HepG2 (cell line): ENCODE data around the gene ABCE1. TPM values are rescaled to one million over a fixed set of nuclear protein-coding genes. Genes with fewer than 3 reads are reported as not detected.

ENCODE experiments used
- AFF4 ChIP-seq: sonication (generic); formaldehyde crosslinking; IDR thresholded peaks from 2 replicates; pipeline ENCODE4 v1.4.0; 2020; ENCODE audit warnings: missing genetic modification reagents
- ARHGAP35 ChIP-seq: sonication (generic); formaldehyde crosslinking; IDR thresholded peaks from 2 replicates; pipeline ENCODE4 v1.9.0; 2022; ENCODE audit warnings: mild to moderate bottlenecking, inconsistent platforms, moderate library complexity, missing genetic modification reagents, borderline replicate concordance
- CREB3 ChIP-seq: sonication (generic); formaldehyde crosslinking; IDR thresholded peaks from 2 replicates; pipeline ENCODE4 v1.5.0; 2020; ENCODE audit warnings: missing genetic modification reagents
- FOSL2 ChIP-seq: sonication (generic); formaldehyde crosslinking; IDR thresholded peaks from 2 replicates; pipeline ENCODE4 v1.4.0; 2020; ENCODE audit warnings: missing genetic modification reagents
- GABPA ChIP-seq, 2 experiments: IDR thresholded peaks; 2 replicates each; pipeline ENCODE4 v1.6.1; 2011 to 2016; ENCODE audit warnings: low read depth in 2 of 2, low read length in 1 of 2, missing biosample characterization in 1 of 2, missing genetic modification characterization in 1 of 2
- GZF1 ChIP-seq: sonication (generic); formaldehyde crosslinking; IDR thresholded peaks from 2 replicates; pipeline ENCODE4 v1.5.1; 2020; ENCODE audit warnings: mild to moderate bottlenecking, missing genetic modification reagents
- KAT8 ChIP-seq: IDR thresholded peaks from 2 replicates; pipeline ENCODE4 v1.6.1; 2016; ENCODE audit warnings: missing genetic modification reagents, missing compliant biosample characterization
- NCOA1 ChIP-seq: sonication (generic); formaldehyde crosslinking; IDR thresholded peaks from 2 replicates; pipeline ENCODE4 v1.9.0; 2021; ENCODE audit warnings: missing genetic modification reagents
- PLRG1 ChIP-seq: fragments of 450-650 bp; conservative IDR thresholded peaks from 2 replicates; pipeline ENCODE4 v1.6.1; 2016
- PRDM15 ChIP-seq: sonication (generic); formaldehyde crosslinking; IDR thresholded peaks from 2 replicates; pipeline ENCODE4 v1.4.0; 2020; ENCODE audit warnings: missing genetic modification reagents
- RBM22 ChIP-seq: fragments of 200-400 bp; formaldehyde crosslinking; optimal IDR thresholded peaks from 2 replicates; pipeline ENCODE3; 2017; ENCODE audit warnings: mild to moderate bottlenecking, low read length, moderate library complexity
- ZBTB14 ChIP-seq: sonication (generic); formaldehyde crosslinking; IDR thresholded peaks from 2 replicates; pipeline ENCODE4 v1.4.0; 2020; ENCODE audit warnings: missing genetic modification reagents
- ZBTB20 ChIP-seq: sonication (generic); formaldehyde crosslinking; IDR thresholded peaks from 2 replicates; pipeline ENCODE4 v1.8.1; 2023; ENCODE audit warnings: missing genetic modification reagents, low read depth, mild to moderate bottlenecking, borderline replicate concordance
- ZNF225 ChIP-seq: sonication (generic); formaldehyde crosslinking; IDR thresholded peaks from 2 replicates; pipeline ENCODE4 v1.4.0; 2020; ENCODE audit warnings: mild to moderate bottlenecking, missing genetic modification reagents
- ZNF317 ChIP-seq: sonication (generic); formaldehyde crosslinking; IDR thresholded peaks from 2 replicates; pipeline ENCODE4 v1.5.0; 2020; ENCODE audit warnings: mild to moderate bottlenecking, missing genetic modification reagents
- ZNF513 ChIP-seq: sonication (generic); formaldehyde crosslinking; conservative IDR thresholded peaks from 2 replicates; pipeline ENCODE4 v1.5.0; 2020; ENCODE audit warnings: missing genetic modification reagents
- ZSCAN9 ChIP-seq: IDR thresholded peaks from 2 replicates; pipeline ENCODE4 v1.6.1; 2016; ENCODE audit warnings: borderline replicate concordance
- polyA plus RNA-seq, 8 experiments: library from polyadenylated mRNA; depleted of rRNA in 3 of 8; stranded (reverse) in 7 of 8; unstranded in 1 of 8; fragments of >200 nt; fragmentation: Illumina TruSeq in 4 of 8; extraction: Trizol in 4 of 8; gene quantifications; 2 replicates each; pipeline versions ENCODE4 v1.2.1 to v1.2.3, GENCODE V29; 2011 to 2016; ENCODE audit warnings: low read depth in 4 of 8, missing spikeins in 1 of 8, mixed read lengths in 1 of 8; ENCODE audit not compliant: insufficient read depth in 1 of 8
- total RNA-seq, 5 experiments: library from RNA; depleted of rRNA; stranded (reverse); fragments of >200 nt; fragmentation: Illumina TruSeq; extraction: Trizol; gene quantifications; 2 replicates each; pipeline ENCODE4 v1.2.3, GENCODE V29; 2016; ENCODE audit warnings: low read depth in 1 of 5

Gene ABCE1
- total and polyA plus RNA-seq, 2 of the 13 experiments (the other 11 are each of a cell fraction or from before 2014, with no cell fraction given), result 50.8 to 139 TPM

- TF ChIP-seq PRDM15 (CRISPR knock-in tag) (peak; percentile 52), GABPA (IDR thresholded peaks at IDR 0.05; ENCODE audit: low read depth, low read length) (no peak; the same call in 1 of the 2 replicates), GABPA (CRISPR knock-in tag; IDR thresholded peaks at IDR 0.05; ENCODE audit: low read depth) (peak; percentile 83), FOSL2 (CRISPR knock-in tag) (peak; percentile 67), ZNF513 (no peak), ZBTB20 (CRISPR knock-in tag) (peak; percentile 72), ZSCAN9 (CRISPR knock-in tag) (peak; percentile 27; the same call in 1 of the 2 replicates), ZBTB14 (peak; percentile 92), AFF4 (CRISPR knock-in tag) (no peak), ZNF317 (peak; percentile 75; the same call in 1 of the 2 replicates), RBM22 (no peak), ZNF225 (0 out of 2 replicates have a peak, but pooled peaks have one; percentile 67), PLRG1 (no peak), CREB3 (peak; percentile 88; the same call in 1 of the 2 replicates), ARHGAP35 (CRISPR knock-in tag) (peak; percentile 59), NCOA1 (peak; percentile 75; the same call in 1 of the 2 replicates), GZF1 (CRISPR knock-in tag) (peak; percentile 80; the same call in 1 of the 2 replicates), KAT8 (CRISPR knock-in tag) (peak; percentile 97)
These were observed at the start of gene ABCE1, which contains the start of gene ANAPC10 (continued) for GRCh38 chr4:145097821-145098674.
